OCI-M2 (cell line): ENCODE measurements around the gene TRIM23.
"Not testable (repeated sequence)": the region's sequence is repeated elsewhere in the genome, so short reads cannot be mapped to it uniquely, and the experiment has no call there.

Experiments
- DNase-seq: peaks from one replicate; lab custom pipeline; 2025; ENCODE audit not compliant: unreplicated experiment; lab: John Stamatoyannopoulos, UW

TRIM23 gene

DNA sequence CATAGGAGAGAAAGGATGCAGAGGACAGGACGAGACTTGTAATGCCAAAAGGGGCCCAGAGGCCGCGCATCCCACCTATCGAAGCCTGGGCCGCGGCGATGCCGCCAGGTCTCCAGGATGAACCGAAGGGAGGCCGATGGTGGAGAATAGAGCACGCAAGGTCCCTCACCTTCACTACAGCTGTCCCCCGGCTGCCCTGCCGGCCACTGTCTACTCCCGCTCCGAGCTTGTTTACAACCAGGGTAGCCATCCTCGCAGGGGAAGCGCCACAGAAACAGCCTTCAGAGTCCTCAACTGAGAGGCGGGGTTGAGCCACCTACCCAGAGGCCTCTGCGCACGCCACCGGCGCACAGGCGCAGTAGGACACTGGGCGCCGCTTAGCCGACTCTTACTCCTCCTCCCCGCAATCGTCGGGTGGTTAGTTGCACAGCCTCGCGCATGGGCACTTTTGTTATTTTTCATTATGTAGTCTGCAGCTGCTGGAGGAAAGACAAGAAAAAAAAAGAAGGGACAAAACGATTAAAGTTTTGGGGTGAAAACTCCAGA, at the start of gene TRIM23:
TRIM23 (minus strand) TSS at position 309 of the 546 bp plus-strand sequence; CDS start at position 250, 59 bp downstream.
- DNase-seq, result peak; percentile 83

DNA sequence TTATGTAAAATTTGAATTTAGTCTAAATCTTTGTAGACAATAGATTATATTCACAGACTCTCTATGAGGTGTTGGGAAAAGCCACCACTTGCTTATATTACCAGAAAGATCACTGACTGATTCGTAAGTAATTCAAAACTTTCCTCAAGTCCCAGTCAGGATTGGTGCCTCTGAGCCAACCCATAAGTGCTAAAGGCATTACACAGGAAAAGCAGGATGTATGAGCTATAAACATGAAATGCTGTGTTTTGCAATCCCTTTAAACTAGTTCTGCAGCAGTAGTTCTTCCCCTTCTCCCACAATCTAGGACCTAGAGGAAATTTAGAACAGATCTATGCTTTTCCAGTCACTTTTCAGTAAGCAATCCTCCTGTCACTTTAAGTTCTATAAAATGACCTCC, 48.7 kb upstream of the TRIM23 start:
- DNase-seq, result no peak

DNA sequence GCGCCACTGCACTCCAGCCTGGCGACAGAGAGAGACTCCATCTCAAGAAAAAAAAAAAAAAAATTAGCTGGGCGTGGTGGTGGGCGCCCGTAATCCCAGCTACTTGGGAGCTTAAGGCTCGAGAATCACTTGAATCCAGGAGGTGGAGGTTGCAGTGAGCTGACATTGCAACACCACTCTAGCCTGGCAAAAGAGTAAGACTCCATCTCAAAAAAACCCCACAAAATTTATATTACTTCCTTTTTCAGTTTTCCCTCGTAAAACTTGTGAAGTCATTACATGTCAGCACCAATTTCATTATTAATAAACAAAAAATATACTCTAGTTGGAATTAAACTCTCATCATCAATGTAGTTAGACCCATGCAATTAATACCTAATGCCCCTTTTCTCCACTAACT, 44.6 kb upstream of the TRIM23 start:
- DNase-seq, result no peak

DNA sequence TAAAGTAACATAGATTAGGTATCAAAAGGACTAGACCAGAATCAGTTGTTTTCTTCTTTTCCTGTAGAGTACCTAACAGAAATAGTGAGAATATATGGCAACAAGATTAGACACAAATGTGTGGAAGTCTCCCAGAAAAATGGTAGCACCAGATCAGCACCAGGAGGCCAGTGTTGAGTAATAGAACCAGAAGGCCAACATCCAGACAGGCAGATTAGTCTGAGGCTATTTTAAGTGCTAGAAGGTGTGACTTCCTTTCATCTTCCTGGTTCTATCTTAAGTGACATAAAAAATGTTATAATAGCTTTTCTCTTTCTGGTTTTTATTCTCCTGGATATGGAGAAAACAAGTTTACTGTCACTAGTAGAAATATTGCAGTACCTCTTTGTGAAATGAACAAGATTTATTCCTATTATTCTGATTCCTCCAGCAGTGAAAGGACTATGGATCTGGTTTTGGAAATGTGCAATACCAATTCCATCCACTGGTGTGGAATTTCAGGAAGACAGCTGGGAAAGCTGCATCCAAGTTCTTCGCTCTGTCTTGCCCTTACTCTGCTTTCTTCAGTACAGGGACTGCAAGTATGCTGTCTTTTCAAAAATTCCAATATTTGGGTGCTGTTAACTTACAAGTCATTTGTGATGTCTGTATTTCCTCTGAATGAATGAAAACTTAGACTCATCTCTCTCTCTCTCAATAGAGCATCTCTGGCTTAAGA, 39.8 kb upstream of the TRIM23 start:
- DNase-seq, result no peak

DNA sequence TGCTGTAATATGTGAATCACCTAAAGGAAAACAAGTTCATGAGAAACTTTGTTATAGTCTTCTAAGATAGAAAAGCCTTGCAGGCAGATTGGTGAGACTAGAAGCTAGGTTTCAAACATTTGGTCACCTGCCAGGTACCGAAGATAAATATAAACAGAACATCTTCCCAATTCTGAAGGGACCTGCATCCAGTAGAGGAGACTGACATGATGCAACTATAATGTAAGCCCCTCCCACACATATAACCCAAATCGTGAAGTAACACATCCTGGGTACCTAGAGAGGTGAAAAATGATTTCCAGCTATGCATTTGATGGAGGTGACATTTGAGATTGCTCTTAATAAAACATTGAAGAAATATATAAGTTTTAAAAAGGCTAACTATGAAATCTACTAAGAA, 30.6 kb upstream of the TRIM23 start:
- no peak for DNase-seq

DNA sequence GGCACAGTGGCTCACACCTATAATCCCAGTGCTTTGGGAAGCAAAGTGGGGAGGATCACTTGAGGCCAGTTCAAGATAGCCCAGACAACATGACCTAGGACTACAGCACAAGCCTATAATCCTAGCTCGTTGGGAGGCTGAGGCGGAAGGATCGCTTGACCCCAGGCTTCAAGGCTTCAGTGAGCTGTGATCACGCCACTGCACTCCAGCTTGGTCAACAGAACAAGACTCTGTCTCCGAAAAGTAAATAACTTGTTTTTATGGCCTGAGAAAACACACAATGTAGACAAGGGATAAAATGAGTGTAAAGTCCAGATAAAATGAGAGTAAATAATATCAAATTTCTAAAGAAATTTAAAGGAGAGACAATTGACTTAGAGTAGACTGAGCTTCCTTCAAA, 27.0 kb upstream of the TRIM23 start:
- DNase-seq, result no peak

DNA sequence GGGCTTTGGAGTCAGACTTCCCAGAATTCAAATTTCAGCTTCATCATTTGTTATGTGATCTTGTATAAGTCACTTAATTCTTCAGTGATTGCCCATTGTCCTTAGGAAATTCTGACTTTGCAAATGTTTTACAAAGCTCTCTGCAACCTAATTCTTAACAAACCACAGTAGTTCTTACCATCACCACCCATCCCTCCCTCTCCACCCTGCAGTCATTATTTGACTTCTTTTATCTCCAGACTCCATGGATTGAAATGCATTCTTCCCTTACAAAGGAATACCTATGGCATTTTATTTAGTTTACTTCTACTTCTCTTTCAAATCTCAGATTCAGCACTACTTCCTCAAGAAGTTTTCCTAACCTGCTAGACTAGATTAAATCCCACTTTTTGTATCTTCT, 23.8 kb upstream of the TRIM23 start:
- no peak for DNase-seq

DNA sequence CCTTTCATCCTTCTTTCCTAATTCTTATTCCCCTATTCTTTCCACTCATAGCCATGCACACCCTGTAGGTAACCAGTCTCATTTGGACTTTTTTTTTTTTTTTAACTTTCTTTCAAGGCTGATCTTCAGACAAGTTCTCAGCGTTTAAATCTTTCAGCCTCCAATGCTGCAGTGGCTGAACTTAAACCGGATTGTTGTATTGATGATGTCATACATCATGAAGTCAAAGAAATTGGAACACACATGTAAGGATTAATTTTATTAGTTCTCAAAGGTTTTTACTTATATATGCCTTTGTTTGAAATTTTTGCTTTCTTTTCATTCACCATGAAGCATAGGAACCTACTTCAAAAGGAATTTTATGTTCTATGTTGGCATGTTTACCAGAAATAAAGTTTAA, 22.8 kb upstream of the TRIM23 start:
- DNase-seq, result no peak

DNA sequence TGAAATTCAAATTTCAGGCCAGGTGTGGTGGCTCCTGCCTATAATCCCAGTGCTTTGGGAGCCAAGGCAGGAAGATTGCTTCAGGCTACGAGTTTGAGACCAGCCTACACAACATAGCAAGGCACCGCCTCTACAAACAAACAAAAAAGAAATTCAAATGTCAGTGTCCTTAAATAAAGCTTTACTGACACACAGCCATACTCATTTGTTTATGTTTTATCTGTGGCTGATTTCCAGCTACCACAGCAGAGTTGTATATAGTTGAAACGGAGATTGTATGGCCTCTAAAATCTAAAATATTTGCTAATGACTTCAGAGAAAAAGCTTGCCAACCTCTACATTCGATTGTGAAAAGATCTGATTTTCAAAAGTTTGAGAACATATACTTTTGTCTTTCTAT, 16.1 kb upstream of the TRIM23 start:
- no peak for DNase-seq

DNA sequence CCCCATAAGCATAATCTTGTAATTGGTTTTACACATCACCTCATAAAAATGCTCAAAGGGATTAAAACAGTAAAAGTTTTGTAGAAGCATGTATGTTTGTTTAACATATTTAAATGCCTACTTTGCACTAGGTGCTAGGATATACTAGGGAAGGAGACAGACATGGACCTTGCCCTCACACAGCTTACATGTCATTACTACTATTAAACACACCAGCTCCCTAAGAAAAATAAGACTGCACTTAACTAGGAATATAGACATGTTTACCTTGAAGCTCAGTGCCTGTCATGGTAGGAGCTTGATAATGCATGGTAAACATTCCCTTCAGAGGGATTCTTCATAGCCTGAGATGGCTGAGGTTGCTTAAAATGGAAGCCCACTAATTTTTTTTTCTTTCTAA, 6.8 kb upstream of the TRIM23 start:
- no peak for DNase-seq

DNA sequence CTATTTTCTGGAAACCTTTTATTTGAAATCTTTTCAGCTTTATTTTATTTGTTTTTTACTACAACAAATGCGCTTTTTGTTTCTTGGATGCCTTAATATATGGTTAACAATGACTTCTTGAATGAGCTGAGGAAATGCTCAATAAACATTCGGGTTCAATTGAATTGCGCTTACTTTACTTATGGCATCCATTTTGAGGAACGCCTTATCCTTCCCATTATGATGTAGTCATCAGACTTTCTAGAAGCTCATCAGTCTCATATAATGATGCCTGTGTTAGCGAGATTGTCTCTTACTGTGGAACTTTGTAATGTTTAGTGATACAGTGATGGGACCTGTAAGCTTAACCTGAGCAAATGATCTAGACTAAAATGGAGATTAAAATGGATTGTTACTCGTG, 1.6 kb upstream of the TRIM23 start:
- DNase-seq, result no peak

DNA sequence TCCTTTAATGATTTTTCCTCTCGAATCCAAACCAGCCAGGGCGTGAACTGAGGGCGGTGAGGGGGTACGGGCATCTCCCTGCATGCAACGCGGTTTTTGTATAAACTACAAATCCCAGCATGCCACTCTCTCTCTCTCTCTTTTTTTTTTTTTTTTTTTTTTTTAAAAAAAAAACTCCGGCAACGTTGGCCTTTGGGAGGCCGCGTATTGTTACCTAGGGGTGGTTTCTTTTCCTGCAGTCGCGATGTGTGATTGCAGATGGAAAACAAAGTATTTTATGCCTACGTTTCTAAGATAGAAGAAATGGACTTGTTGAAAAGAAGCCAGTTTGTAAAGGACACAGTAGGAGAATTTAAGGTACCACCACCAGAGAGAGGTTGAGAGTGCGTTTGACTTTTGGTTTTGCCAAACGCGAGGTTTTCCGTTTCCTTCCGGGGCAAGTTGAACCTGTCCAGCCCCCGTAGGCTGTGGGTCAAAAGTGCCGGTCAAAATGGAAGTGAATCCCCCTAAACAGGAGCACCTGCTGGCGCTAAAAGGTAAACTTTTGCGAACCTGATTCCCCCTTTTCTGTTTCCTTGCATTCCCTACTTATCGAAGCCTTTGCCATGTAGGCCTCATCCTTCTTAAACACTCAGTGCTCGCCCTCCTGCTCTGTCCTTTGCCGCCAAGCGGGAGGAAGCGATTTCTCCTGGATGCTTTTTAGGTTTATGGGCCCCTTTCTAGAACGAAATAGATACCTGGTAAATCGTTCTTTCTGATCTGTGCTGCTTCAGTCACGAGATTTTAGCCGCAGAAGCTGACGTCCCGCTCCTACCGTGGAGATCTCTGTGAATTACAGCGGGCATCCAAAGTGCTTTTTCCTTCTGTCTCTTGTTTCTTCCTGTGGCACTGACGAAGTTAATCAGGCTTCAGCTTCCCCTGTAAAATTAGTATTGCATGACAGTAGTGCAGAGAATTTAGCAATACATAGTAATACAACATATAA, 730 bp upstream of the TRIM23 start, which contains the start of the genes SHLD3 and TRAPPC13:
SHLD3 (plus strand) TSS at position 457 of the 985 bp plus-strand sequence. CDS start 4,561 bp downstream, outside the sequence.
TRAPPC13 (plus strand) TSS at position 457 of the 985 bp plus-strand sequence; CDS start at position 491, 34 bp downstream.
- peak; percentile 83 for DNase-seq

DNA sequence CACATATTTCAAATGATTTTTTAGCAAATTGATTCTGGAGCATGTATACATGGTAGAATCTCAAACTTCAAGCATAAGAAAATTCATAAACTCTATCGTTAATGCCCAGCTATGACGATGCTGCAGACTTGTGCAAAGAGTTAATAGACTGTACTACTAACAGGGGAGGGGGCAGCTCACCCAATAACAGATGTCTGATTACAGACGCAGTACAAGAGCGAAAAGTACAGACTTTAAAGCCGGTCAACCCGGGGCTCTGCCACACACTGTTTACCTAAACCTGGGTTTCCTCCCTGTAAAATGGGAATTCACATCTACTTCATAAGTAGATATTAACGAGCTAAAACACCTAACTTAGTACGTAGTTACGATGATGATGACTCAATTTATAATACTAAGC, 651 bp downstream of the TRIM23 start:
- DNase-seq, result no peak

DNA sequence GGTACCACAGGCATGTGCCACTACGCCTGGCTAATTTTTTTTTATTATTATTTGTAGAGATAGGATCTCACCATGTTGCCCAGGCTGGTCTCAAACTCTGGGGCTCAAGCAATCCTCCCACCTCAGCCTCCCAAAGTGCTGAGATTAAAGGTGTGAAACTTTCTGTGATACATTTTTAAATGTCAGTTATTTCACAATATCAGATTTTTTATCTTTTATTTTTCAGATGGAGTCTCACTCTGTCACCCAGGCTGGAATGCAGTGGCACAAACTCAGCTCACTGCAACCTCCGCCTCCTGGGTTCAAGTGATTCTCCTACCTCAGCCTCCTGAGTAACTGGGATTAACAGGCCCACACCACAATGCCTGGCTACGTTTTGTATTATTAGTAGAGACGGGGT, 2.2 kb downstream of the TRIM23 start:
- not testable (repeated sequence) for DNase-seq

DNA sequence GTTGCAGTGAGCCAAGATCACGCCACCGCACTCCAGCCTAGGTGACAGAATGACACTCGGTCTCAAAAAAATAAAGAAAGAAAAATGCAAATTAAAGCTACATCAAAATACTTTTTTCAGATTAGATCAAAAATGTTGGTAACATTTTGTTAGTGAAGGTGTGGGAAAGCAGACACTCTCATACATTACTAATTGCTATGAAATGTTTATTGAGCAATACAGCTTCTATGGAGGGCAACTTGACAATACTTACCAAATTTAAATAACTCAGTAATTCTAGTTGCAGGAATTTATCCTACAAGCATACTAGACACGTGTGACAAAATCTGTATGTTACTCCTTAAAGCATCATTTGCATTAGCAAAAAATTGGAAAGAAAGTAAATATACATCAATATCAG, 4.1 kb downstream of the TRIM23 start:
- DNase-seq, result no peak

DNA sequence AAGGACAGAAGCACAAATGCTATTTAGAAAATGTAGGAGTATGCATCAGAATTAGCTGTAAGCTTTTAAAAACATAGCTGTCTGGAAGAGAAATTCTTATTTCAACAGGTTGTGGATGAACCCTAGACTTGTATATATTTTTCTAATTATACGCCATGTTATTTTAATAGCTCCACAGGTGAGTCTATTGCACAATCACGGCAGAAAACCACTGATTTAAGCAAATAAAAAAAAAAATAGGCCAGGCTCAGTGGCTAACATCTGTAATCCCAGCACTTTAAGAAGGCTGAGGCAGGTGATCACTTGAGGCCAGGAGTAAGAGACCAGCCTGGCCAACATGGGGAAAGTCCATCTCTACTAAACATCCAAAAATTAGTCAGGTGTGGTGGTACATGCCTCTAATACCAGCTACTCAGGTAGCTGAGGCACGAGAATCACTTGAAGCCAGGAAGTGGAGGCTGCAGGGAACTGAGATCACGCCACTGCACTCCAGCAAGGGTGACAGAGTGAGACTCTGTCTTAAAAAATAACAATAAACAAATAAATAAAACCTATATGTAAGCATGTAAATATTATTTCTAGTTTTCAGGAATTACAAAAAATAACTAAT, 11.7 kb downstream of the TRIM23 start:
- no peak for DNase-seq

DNA sequence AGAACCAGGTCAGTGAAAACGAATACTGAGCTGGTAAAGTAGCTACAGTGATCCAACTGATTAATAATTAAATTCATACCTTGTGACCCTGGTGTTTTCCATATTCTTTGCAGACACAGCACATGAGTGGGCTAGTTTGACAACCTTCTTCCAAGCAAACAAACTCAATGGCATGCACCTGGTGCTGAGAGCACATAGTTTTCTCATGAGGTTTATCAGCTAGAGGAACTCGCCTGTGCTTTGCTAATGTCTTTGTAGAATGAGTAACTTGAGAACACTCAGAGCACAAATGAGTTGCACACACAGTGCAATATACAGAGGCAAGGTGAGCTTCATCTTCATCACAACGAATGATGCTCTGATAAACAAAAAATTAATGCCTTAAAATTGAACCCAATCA, 12.6 kb downstream of the TRIM23 start:
- no peak for DNase-seq

DNA sequence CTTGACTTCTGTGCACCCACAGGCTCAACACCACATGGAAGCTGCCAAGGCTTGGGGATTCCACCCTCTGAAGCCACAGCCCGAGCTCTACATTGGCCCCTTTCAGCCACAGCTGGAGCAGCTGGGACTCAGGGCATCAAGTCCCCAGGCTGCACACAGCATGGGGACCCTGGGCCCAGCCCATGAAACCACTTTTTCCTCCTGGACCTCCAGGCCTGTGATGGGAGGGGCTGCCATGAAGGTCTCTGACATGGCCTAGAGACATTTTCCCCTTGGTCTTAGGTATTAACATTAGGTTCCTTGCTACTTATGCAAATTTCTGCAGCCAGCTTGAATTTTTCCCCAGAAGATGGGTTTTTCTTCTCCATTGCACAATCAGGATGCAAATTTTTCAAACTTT, 22.4 kb downstream of the TRIM23 start:
- DNase-seq, result not testable (repeated sequence)

DNA sequence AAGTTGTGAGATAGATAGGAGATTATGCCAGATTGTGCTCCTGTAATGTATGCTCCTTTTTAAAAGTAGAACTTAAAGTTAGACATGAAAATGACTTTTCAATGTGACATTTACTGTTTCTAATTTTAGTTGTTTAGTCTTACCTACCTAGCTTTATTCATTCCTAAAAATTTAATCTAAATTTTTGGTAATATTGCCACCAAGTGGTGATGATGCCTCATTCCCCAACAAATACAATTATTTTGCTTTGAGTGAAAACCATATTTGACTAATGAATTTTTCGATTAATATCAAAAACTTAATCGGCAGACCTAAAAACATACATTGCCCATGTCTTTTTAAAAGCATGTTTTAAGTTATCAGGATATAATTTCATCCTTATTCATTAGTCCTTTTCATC, 35.4 kb downstream of the TRIM23 start:
- no peak for DNase-seq

DNA sequence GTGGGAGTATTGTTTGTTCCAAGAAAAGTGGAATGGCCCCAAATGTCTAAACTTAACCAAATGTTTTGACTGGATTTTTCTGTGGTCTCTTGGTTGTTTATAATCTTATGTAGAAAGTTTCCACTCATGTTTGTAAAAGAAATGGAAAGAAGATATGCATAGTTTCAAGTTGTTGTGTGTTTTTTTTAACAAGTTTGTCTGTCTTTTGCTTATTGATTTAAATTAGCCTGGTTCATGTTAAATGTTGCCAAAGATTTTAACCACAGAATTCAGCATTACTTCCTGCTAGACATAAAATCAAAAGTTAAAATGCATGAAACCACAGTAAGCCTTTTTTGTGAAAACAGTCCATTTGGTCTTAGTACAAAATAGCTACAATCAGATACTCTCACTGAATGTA, 47.0 kb downstream of the TRIM23 start:
- no peak for DNase-seq

DNA sequence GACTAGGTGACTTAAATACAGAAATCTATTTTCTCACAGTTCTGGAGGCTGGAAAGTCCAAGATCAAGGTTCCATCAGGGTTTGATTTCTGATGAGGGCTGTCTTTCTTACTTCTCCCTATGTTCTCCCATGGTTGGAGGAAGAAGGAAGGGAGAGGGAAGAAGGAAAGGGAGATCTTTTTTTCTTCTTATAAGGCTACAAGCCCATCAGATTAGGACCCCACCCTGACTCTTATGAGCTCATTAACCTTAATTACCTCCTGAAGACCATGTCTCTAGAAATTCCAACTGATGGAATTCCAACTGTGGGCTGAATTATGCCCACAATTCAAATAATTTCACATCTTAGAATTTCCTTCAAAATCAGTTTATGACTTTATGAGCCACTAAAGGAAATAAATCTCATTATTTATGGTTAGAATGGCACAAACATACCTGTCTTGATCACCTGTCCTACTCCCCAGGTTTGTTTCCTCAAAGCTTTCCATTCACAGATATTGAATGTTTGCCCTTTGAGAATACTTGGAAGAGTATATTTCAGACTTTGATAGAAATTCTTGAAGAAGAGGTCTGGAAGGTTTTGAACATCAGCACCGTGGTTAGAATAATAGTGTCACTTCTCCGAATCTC, 53.4 kb downstream of the TRIM23 start:
- no peak for DNase-seq
